ENCODE data around the gene ENPP6.

Gene ENPP6

GRCh38 chr4:184253072-184253420 lies 35.4 kb upstream of the ENPP6 start:
- Histone ChIP-seq H3K4me3 (ENCODE audit: low read depth, low read length) (no peak overlapping the region), H3K4me1 (ENCODE audit: control insufficient read depth, insufficient read depth, low read length) (no peaks in the 10 kb centered on the region), H3K9me3 (ENCODE audit: control insufficient read depth, insufficient read depth, low read depth, low read length) (no peaks in the 10 kb centered on the region), H3K27ac (ENCODE audit: extremely low read depth, low read depth, low read length) (no peak overlapping the region), H3K36me3 (ENCODE audit: control insufficient read depth in 2 of 2, insufficient read depth in 1 of 2, low read length in 2 of 2) (no peaks in the 10 kb centered on the region)
- ChIA-PET POLR2A (no interaction called here), CTCF (interaction anchor here (1.2 to 1.7 kb wide), 2 partner anchors 11 to 86 kb away, joined by 3 to 7 read pairs; no protein-coding TSS in a partner anchor)
- TF ChIP-seq ZNF596 (tag by site-specific recombination; IDR thresholded peaks at IDR 0.05) (no peak), ZFP3 (tag by site-specific recombination; IDR thresholded peaks at IDR 0.05; ENCODE audit: low read depth) (no peak), ZNF202 (tag by site-specific recombination; IDR thresholded peaks at IDR 0.05; ENCODE audit: borderline replicate concordance) (no peak), ZNF658 (tag by site-specific recombination; IDR thresholded peaks at IDR 0.05) (no peak), ZNF350 (tag by site-specific recombination; IDR thresholded peaks at IDR 0.05) (no peak), ZNF138 (tag by site-specific recombination; IDR thresholded peaks at IDR 0.05; ENCODE audit: borderline replicate concordance) (no peak), ZNF155 (tag by site-specific recombination; IDR thresholded peaks at IDR 0.05) (no peak), ZNF600 (tag by site-specific recombination; IDR thresholded peaks at IDR 0.05) (no peak), ZNF610 (tag by site-specific recombination; IDR thresholded peaks at IDR 0.05; ENCODE audit: borderline replicate concordance) (no peak)
- TF ChIP-seq, protein P1, sequence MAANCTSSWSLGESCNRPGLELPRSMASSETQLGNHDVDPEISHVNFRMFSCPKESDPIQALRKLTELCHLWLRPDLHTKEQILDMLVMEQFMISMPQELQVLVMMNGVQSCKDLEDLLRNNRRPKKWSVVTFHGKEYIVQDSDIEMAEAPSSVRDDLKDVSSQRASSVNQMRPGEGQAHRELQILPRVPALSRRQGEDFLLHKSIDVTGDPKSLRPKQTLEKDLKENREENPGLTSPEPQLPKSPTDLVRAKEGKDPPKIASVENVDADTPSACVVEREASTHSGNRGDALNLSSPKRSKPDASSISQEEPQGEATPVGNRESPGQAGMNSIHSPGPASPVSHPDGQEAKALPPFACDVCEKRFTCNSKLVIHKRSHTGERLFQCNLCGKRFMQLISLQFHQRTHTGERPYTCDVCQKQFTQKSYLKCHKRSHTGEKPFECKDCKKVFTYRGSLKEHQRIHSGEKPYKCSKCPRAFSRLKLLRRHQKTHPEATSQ (tag by site-specific recombination; IDR thresholded peaks at IDR 0.05): no peak
- TF ChIP-seq, protein P2, sequence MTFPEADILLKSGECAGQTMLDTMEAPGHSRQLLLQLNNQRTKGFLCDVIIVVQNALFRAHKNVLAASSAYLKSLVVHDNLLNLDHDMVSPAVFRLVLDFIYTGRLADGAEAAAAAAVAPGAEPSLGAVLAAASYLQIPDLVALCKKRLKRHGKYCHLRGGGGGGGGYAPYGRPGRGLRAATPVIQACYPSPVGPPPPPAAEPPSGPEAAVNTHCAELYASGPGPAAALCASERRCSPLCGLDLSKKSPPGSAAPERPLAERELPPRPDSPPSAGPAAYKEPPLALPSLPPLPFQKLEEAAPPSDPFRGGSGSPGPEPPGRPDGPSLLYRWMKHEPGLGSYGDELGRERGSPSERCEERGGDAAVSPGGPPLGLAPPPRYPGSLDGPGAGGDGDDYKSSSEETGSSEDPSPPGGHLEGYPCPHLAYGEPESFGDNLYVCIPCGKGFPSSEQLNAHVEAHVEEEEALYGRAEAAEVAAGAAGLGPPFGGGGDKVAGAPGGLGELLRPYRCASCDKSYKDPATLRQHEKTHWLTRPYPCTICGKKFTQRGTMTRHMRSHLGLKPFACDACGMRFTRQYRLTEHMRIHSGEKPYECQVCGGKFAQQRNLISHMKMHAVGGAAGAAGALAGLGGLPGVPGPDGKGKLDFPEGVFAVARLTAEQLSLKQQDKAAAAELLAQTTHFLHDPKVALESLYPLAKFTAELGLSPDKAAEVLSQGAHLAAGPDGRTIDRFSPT (tag by site-specific recombination; IDR thresholded peaks at IDR 0.05): no peak

DNA sequence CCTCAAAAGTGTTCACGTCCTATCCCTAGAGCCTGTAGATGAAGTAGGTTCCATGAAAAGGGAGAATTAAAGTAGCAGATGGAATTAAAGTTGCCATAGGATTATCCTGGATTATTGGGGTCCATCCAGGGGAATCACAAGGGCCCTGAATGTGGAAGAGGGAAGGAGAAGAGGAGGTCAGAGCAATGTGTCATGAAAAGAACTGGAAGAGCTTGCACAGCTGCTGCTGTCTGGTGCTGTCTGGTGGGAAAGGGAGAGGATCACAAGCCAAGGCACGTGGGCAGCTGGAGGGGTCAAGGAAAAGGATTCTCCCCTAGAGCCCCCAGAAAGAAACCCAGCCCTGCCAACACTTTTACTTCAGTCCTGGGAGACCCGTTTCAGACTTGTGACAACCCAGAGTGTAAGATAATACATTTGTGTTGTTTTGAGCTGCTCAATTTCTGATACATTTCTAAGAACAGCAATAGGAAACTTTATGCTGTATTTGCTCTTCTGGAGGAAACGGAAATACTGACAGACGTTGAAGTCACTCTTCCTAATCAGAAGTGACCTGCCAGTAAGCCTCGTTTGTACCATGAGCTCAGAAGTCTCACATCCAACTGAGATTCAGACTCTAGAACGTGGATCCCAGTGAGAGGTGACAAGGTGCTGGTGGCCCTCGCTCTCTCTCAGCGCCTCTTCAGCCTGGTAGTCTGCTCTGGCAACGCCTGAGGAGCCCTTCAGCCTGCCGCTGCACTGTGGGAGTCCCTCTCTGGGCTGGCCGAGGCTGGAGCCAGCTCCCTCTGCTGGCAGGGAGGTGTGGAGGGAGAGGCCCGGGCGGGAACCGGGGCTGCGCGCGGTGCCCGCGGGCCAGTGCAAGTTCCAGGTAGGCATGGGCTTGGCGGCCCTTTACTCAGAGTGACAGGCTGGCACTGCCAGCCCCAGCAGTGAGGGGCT lies 34.7 kb upstream of the ENPP6 start:
- Histone ChIP-seq H3K27ac (ENCODE audit: extremely low read depth, low read depth, low read length) (no peak overlapping the region), H3K36me3 (ENCODE audit: control insufficient read depth in 2 of 2, insufficient read depth in 1 of 2, low read length in 2 of 2) (no peaks in the 10 kb centered on the region), H3K4me3 (ENCODE audit: low read depth, low read length) (no peak overlapping the region), H3K4me1 (ENCODE audit: control insufficient read depth, insufficient read depth, low read length) (no peaks in the 10 kb centered on the region), H3K9me3 (ENCODE audit: control insufficient read depth, insufficient read depth, low read depth, low read length) (no peaks in the 10 kb centered on the region)
- no peak for TF ChIP-seq ZFHX2 (tag by site-specific recombination; conservative IDR thresholded peaks at IDR 0.05)
- CTCF ChIA-PET: interaction anchor here (0.6 to 1.9 kb wide), 5 partner anchors 9 to 455 kb away, joined by 3 to 9 read pairs (median 4); no protein-coding TSS in a partner anchor
- POLR2A ChIA-PET: no interaction called here

GRCh38 chr4:184251670-184251980 lies 34.0 kb upstream of the ENPP6 start:
- H3K4me1 ChIP-seq (ENCODE audit: control insufficient read depth, insufficient read depth, low read length): no peaks in the 10 kb centered on the region
- no peaks in the 10 kb centered on the region for H3K9me3 ChIP-seq (ENCODE audit: control insufficient read depth, insufficient read depth, low read depth, low read length)
- no peak overlapping the region for H3K4me3 ChIP-seq (ENCODE audit: low read depth, low read length)
- TF ChIP-seq ZNF792 (tag by site-specific recombination; IDR thresholded peaks at IDR 0.05): no peak
- TF ChIP-seq PRDM4 (tag by site-specific recombination; IDR thresholded peaks at IDR 0.05): no peak
- no peak for TF ChIP-seq ZNF362 (tag by site-specific recombination; IDR thresholded peaks at IDR 0.05)
- no peak for TF ChIP-seq ZNF580 (tag by site-specific recombination; IDR thresholded peaks at IDR 0.05)
- ChIA-PET CTCF (interaction anchor here (1.0 to 1.9 kb wide), 5 partner anchors 9 to 85 kb away, joined by 3 to 9 read pairs (median 5); no protein-coding TSS in a partner anchor), POLR2A (no interaction called here)
- no peaks in the 10 kb centered on the region for H3K36me3 ChIP-seq (ENCODE audit: control insufficient read depth in 2 of 2, insufficient read depth in 1 of 2, low read length in 2 of 2)
- no peak overlapping the region for H3K27ac ChIP-seq (ENCODE audit: extremely low read depth, low read depth, low read length)

All from HEK293 (cell line).